Prostate gland (tissue), 2 donors: Measurements from ENCODE around the gene TRAPPC14. TPM values are rescaled to one million over a fixed set of nuclear protein-coding genes. Genes with fewer than 3 reads are reported as not detected.

Source experiments
- DNase-seq: peaks from one replicate; pipeline ENCODE4 v3.0.0-alpha.2; 2019; ENCODE audit warnings: low spot score
- H3K27ac ChIP-seq, 2 donors: fragments of 200-600 bp; sonication (generic); 2 replicates each; pipeline ENCODE4 v1.5.1; 2017 to 2019
- H3K27me3 ChIP-seq: fragments of 200-600 bp; sonication (generic); replicated peaks from 2 replicates; pipeline ENCODE4 v1.5.1; 2019; ENCODE audit not compliant: insufficient read depth
- H3K36me3 ChIP-seq, 2 donors: fragments of 200-600 bp; sonication (generic); 1 replicate in 1 of 2; 2 replicates in 1 of 2; pipeline versions ENCODE4 v1.5.1 to v1.8.1; 2017 to 2019
- H3K4me1 ChIP-seq: fragments of 200-600 bp; sonication (generic); replicated peaks from 2 replicates; pipeline ENCODE4 v1.5.1; 2019
- H3K4me3 ChIP-seq, 2 donors: fragments of 200-600 bp; sonication (generic); 2 replicates each; pipeline ENCODE4 v1.5.1; 2017 to 2019
- H3K9me3 ChIP-seq: fragments of 200-600 bp; sonication (generic); 2 replicates; pipeline ENCODE4 v1.5.1; 2017
- POLR2A ChIP-seq: fragments of 450-650 bp; IDR thresholded peaks from one replicate; pipeline ENCODE4 v1.6.1; 2016; ENCODE audit warnings: antibody characterized with exemption, mild to moderate bottlenecking
- POLR2AphosphoS5 ChIP-seq: sonication (generic); formaldehyde crosslinking; IDR thresholded peaks from one replicate; pipeline ENCODE4 v1.6.1; 2017; ENCODE audit warnings: antibody characterized with exemption
- WGBS: methylation state at CpG from one replicate; pipeline ENCODE4 v1.1.5; 2018; 5-methylcytosine and 5-hydroxymethylcytosine counted together
- intact Hi-C: fragments of 100-400 bp; cut with DNase I; formaldehyde crosslinking; loops from one replicate; pipeline ENCODE4 v1.14.2; 2022
- total RNA-seq, 2 donors: library from RNA; depleted of rRNA; stranded (reverse); fragments of >200 nt; gene quantifications; one replicate each; pipeline ENCODE4 v1.1.0, GENCODE V29; 2016
- TF ChIP-seq, protein P1 (sequence below), 4 experiments: fragments of 200-600 bp in 2 of 4; fragments of 450-650 bp in 2 of 4; sonication (generic) in 2 of 4; IDR thresholded peaks; 1 replicate in 3 of 4; 2 replicates in 1 of 4; pipeline ENCODE4 v1.5.1; 2016 to 2019; ENCODE audit warnings: antibody characterized with exemption in 4 of 4, mild to moderate bottlenecking in 2 of 4, moderate library complexity in 2 of 4

TRAPPC14 gene
- total RNA-seq, 2 donors from 2014 or later, result 21.2 to 43.4 TPM

- Histone ChIP-seq H3K27me3 (no peaks in the 10 kb centered on the region), H3K4me1 (peaks cover 6% of the 10 kb centered on the region), H3K9me3 (no peaks in the 10 kb centered on the region), H3K4me3 (no peak overlapping the region), H3K27ac (no peak overlapping the region), H3K36me3 (no peaks in the 10 kb centered on the region)
- TF ChIP-seq POLR2A (no peak), POLR2AphosphoS5 (no peak)
- no peak for DNase-seq
- intact Hi-C loops, result loop anchor here (5.0 to 10.0 kb wide), 3 partner anchors 37 to 220 kb away; partner anchors contain the start of gene COPS6
- WGBS, result 79% methylated on average over 4 of the region's 4 CpGs
These were observed 34.0 kb downstream of the TRAPPC14 start for GRCh38 chr7:100124301-100125230.

DNA sequence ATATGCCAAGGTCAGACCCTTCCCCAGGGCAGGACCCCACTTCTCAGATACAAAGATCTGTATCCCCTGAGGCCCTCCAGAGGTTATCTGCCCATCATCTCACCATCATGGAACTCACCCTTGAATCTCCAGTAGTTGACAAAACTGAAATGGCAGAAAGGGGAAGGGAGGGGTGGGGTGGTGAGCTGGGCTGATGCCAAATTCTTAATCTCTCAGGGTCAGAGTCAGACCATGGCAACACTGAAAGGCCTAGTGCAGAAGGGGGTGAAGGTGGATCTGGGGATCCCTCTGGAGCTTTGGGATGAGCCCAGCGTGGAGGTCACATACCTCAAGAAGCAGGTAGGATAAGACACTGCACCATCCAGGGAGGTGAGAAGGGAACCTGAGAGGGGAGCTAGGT is 36.0 kb downstream of the TRAPPC14 start:
- Histone ChIP-seq H3K4me1 (peaks cover 6% of the 10 kb centered on the region), H3K4me3 (no peak overlapping the region), H3K9me3 (no peaks in the 10 kb centered on the region), H3K27ac (no peak overlapping the region), H3K36me3 (no peaks in the 10 kb centered on the region), H3K27me3 (no peaks in the 10 kb centered on the region)
- intact Hi-C loops, result loop anchor here (10.0 kb wide), 2 partner anchors 128 to 222 kb away; no protein-coding TSS in a partner anchor
- TF ChIP-seq, protein P1, sequence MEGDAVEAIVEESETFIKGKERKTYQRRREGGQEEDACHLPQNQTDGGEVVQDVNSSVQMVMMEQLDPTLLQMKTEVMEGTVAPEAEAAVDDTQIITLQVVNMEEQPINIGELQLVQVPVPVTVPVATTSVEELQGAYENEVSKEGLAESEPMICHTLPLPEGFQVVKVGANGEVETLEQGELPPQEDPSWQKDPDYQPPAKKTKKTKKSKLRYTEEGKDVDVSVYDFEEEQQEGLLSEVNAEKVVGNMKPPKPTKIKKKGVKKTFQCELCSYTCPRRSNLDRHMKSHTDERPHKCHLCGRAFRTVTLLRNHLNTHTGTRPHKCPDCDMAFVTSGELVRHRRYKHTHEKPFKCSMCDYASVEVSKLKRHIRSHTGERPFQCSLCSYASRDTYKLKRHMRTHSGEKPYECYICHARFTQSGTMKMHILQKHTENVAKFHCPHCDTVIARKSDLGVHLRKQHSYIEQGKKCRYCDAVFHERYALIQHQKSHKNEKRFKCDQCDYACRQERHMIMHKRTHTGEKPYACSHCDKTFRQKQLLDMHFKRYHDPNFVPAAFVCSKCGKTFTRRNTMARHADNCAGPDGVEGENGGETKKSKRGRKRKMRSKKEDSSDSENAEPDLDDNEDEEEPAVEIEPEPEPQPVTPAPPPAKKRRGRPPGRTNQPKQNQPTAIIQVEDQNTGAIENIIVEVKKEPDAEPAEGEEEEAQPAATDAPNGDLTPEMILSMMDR (IDR thresholded peaks at IDR 0.05), result no peak
- TF ChIP-seq POLR2A (no peak), POLR2AphosphoS5 (no peak)
- 90% methylated on average over 1 of the region's 1 CpG for WGBS
- DNase-seq, result no peak

- Histone ChIP-seq H3K27me3 (no peaks in the 10 kb centered on the region), H3K36me3 (no peaks in the 10 kb centered on the region), H3K9me3 (no peaks in the 10 kb centered on the region), H3K27ac (no peak overlapping the region), H3K4me1 (peaks cover 6% of the 10 kb centered on the region), H3K4me3 (no peak overlapping the region)
- WGBS, result 49% methylated on average over 13 of the region's 13 CpGs
- TF ChIP-seq, protein P1 (IDR thresholded peaks at IDR 0.05), result no peak
- TF ChIP-seq POLR2A (no peak), POLR2AphosphoS5 (no peak)
- DNase-seq, result no peak
- intact Hi-C loops, result loop anchor here (10.0 kb wide), 2 partner anchors 127 to 223 kb away; no protein-coding TSS in a partner anchor
These were observed 36.5 kb downstream of the TRAPPC14 start for GRCh38 chr7:100122067-100122466.

DNA sequence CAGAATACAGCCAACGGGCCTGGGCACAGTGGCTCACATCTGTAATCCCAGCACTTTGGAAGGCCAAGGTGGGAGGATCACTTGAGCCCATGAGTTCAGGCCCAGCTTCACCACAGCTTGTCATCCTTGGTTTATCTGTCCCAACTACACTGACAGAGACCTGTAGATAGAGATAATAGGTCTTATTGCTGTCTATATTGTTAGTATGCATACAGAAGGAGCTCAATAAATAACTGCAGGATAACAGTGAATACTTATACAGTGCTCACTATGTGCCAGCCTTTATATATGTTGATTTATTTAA is 37.8 kb downstream of the TRAPPC14 start:
- no peak overlapping the region for H3K4me3 ChIP-seq
- intact Hi-C loops, result loop anchor here (10.0 kb wide), 2 partner anchors 126 to 224 kb away; no protein-coding TSS in a partner anchor
- TF ChIP-seq POLR2A (no peak), POLR2AphosphoS5 (no peak)
- TF ChIP-seq, protein P1 (IDR thresholded peaks at IDR 0.05), result no peak
- H3K9me3 ChIP-seq, result no peaks in the 10 kb centered on the region
- H3K27ac ChIP-seq, result no peak overlapping the region
- 32% methylated on average over 1 of the region's 1 CpG for WGBS
- H3K27me3 ChIP-seq, result no peaks in the 10 kb centered on the region
- H3K4me1 ChIP-seq, result peaks cover 6% of the 10 kb centered on the region
- no peak for DNase-seq
- no peaks in the 10 kb centered on the region for H3K36me3 ChIP-seq

- 15% methylated on average over 19 of the region's 19 CpGs for WGBS
- H3K4me1 ChIP-seq, result peaks cover 6% of the 10 kb centered on the region
- H3K9me3 ChIP-seq, result no peaks in the 10 kb centered on the region
- TF ChIP-seq, protein P1 (IDR thresholded peaks at IDR 0.05), result no peak
- peak; percentile 9 for TF ChIP-seq POLR2A
- peak overlapping the region; percentile 78 to 86 for H3K27ac ChIP-seq
- intact Hi-C loops, result loop anchor here (10.0 kb wide), 2 partner anchors 125 to 225 kb away; no protein-coding TSS in a partner anchor
- H3K36me3 ChIP-seq, result no peaks in the 10 kb centered on the region
- H3K27me3 ChIP-seq, result no peaks in the 10 kb centered on the region
- H3K4me3 ChIP-seq, result peak overlapping the region; percentile 56 to 73
- DNase-seq, result peak; percentile 45
These were observed 38.4 kb downstream of the TRAPPC14 start for GRCh38 chr7:100119970-100120732.
